ENCODE data around the gene LSM2.
A peak's percentile ranks its signal among the peaks of the same experiment; 100 is the strongest.
"Not testable (repeated sequence)": the region's sequence is repeated elsewhere in the genome, so short reads cannot be mapped to it uniquely, and the experiment has no call there.

Gene LSM2

DNA sequence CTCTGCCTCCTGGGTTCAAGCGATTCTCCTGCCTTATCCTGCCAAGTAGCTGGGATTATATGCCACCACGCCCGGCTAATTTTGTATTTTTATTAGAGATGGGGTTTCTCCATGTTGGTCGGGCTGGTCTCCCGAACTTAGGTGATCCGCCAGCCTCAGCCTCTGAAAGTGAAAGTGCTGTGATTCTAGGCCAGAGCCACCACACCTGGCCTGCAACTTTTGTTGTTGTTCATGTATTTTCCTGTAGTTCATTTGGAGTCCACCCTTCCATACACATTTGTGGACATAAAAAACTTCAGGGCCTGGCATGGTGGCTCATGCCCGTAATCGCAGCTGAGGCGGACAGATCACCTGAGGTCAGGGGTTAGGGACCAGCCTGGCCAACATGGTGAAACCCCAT lies 35.3 kb upstream of the LSM2 start:
- POLR2A ChIA-PET = interaction anchor here (1.4 kb wide), 1 partner anchor 15 kb away, joined by 6 read pairs; the partner anchor contains the start of gene HSPA1B
- H3K4me3 ChIP-seq (ENCODE audit: low read depth, low read length) = no peak overlapping the region
- TF ChIP-seq, protein P1, sequence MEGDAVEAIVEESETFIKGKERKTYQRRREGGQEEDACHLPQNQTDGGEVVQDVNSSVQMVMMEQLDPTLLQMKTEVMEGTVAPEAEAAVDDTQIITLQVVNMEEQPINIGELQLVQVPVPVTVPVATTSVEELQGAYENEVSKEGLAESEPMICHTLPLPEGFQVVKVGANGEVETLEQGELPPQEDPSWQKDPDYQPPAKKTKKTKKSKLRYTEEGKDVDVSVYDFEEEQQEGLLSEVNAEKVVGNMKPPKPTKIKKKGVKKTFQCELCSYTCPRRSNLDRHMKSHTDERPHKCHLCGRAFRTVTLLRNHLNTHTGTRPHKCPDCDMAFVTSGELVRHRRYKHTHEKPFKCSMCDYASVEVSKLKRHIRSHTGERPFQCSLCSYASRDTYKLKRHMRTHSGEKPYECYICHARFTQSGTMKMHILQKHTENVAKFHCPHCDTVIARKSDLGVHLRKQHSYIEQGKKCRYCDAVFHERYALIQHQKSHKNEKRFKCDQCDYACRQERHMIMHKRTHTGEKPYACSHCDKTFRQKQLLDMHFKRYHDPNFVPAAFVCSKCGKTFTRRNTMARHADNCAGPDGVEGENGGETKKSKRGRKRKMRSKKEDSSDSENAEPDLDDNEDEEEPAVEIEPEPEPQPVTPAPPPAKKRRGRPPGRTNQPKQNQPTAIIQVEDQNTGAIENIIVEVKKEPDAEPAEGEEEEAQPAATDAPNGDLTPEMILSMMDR (IDR thresholded peaks at IDR 0.05; ENCODE audit: insufficient read depth, low read length, missing control alignments) = no peak
- no peak for DNase-seq (ENCODE audit: low read depth, low spot score)
- CTCF ChIA-PET = interaction anchor here (1.1 kb wide), 1 partner anchor 12 kb away, joined by 3 read pairs; no protein-coding TSS in a partner anchor

DNA sequence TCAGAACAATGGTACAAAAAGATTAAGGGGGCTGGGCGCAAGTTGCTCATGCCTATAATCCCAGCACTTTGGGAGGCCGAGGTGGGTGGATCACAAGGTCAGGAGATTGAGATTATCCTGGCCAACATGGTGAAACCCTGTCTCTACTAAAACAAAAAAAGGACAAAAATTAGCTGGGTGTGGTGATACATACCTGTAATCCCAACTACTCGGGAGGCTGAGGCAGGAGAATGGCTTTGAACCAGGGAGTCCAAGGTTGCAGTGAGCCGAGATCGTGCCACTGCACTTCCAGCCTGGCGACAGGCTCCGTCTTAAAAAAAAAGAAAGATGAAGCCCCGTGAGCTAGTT lies 33.0 kb upstream of the LSM2 start:
- CTCF ChIA-PET = interaction anchor here (1.1 to 2.9 kb wide), 7 partner anchors 10 to 279 kb away, joined by 3 to 8 read pairs (median 3); partner anchors contain the start of gene LY6G5C
- DNase-seq (ENCODE audit: low read depth, low spot score) = not testable (repeated sequence)
- POLR2A ChIA-PET = interaction anchor here (0.6 to 3.1 kb wide), 3 partner anchors 12 to 110 kb away, joined by 3 to 11 read pairs (median 10); partner anchors contain the start of genes DDAH2, HSPA1B and NEU1

GRCh38 chr6:31838968-31839367 lies 32.2 kb upstream of the LSM2 start:
- TF ChIP-seq, protein P1 (IDR thresholded peaks at IDR 0.05; ENCODE audit: insufficient read depth, low read length, missing control alignments) = no peak
- 0 out of 2 replicates have a peak overlapping the region, but pooled peaks have one; percentile 1 for H3K4me3 ChIP-seq (ENCODE audit: low read depth, low read length)
- DNase-seq (ENCODE audit: low read depth, low spot score) = no peak
- ChIA-PET CTCF (interaction anchor here (1.1 to 2.9 kb wide), 11 partner anchors 8 to 280 kb away, joined by 3 to 8 read pairs (median 3); partner anchors contain the start of genes LSM2 and LY6G5C), POLR2A (interaction anchor here (0.6 to 3.1 kb wide), 5 partner anchors 9 to 109 kb away, joined by 3 to 11 read pairs (median 6); partner anchors contain the start of genes DDAH2, HSPA1B and NEU1)

More for the DNA sequence above, 33.0 kb upstream of the LSM2 start:
- not testable (repeated sequence) for H3K4me3 ChIP-seq (ENCODE audit: low read depth, low read length)

GRCh38 chr6:31838114-31838553 lies 31.4 kb upstream of the LSM2 start:
- POLR2A ChIA-PET = interaction anchor here (0.6 to 3.1 kb wide), 5 partner anchors 8 to 109 kb away, joined by 3 to 11 read pairs (median 6); partner anchors contain the start of genes DDAH2 and NEU1
- H3K4me3 ChIP-seq (ENCODE audit: low read depth, low read length) = peak overlapping the region; percentile 93
- DNase-seq (ENCODE audit: low read depth, low spot score) = not testable (repeated sequence)
- CTCF ChIA-PET = interaction anchor here (1.1 to 2.9 kb wide), 6 partner anchors 8 to 158 kb away, joined by 3 to 8 read pairs (median 5); partner anchors contain the start of genes LSM2 and LY6G5C

DNA sequence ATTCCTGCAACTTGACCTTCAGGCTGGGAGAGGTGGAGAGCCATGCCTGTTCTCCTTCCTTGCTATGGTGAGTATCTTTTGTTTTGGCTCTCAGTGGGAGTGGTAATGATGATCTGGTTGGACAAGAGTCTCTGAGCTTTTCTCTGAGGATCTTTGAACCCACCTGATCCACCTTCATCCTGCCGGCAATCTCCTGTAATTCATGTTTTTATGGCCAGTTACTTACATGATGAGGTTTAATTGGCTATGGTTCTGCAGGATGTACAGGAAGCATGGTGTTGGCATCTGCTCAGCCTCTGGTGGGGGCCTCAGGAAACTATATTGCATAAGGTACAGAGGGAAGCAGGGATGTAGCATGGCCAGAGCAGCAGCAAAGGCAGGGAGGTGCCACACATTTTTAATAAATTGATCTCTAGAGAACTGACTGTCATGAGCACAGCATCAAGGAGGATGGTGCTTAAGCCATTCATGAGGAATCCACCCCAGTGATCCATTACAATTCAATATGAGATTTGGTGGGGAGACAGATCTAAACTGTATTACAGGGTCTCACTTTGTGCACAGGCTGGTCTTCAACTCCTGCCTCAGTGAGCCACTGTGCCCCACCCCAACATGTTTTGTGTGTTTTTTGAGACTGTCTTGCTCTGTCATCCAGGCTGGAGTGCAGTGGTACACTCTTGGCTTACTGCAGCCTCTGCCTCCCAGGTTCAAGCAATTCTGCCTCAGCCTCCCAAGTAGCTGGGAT lies 30.8 kb upstream of the LSM2 start:
- TF ChIP-seq, protein P1 (IDR thresholded peaks at IDR 0.05; ENCODE audit: insufficient read depth, low read length, missing control alignments) = no peak
- CTCF ChIA-PET = interaction anchor here (0.8 to 2.9 kb wide), 11 partner anchors 7 to 160 kb away, joined by 3 to 8 read pairs (median 4); partner anchors contain the start of genes LY6G5C and MSH5
- H3K4me3 ChIP-seq (ENCODE audit: low read depth, low read length) = peak overlapping the region; percentile 93
- DNase-seq (ENCODE audit: low read depth, low spot score) = no peak
- POLR2A ChIA-PET = interaction anchor here (0.6 to 3.1 kb wide), 7 partner anchors 7 to 134 kb away, joined by 3 to 11 read pairs (median 4); partner anchors contain the start of genes DDAH2 and NEU1

GRCh38 chr6:31836474-31837368 lies 30.0 kb upstream of the LSM2 start:
- TF ChIP-seq, protein P1 (IDR thresholded peaks at IDR 0.05; ENCODE audit: insufficient read depth, low read length, missing control alignments) = no peak
- POLR2A ChIA-PET = interaction anchor here (1.0 to 1.8 kb wide), 5 partner anchors 8 to 289 kb away, joined by 3 to 7 read pairs (median 4); partner anchors contain the start of genes HSPA1B, NEU1 and NFKBIL1
- CTCF ChIA-PET = interaction anchor here (0.8 to 2.2 kb wide), 7 partner anchors 9 to 159 kb away, joined by 3 to 5 read pairs (median 3); partner anchors contain the start of genes HSPA1B and MSH5
- H3K4me3 ChIP-seq (ENCODE audit: low read depth, low read length) = peak overlapping the region; percentile 93
- DNase-seq (ENCODE audit: low read depth, low spot score) = no peak

Measured in AG04449 (cell line).